GM21786 (cell line): Measurements from ENCODE around the gene APP.

Experiments used
- ATAC-seq: cut with Tn5 transposase; IDR thresholded peaks from one replicate; pipeline ENCODE4 v1.9.1; 2021; ENCODE audit not compliant: unreplicated experiment

The APP gene

GRCh38 chr21:25910809-25911208 is 259.8 kb downstream of the APP start:
- no peak for ATAC-seq

- no peak for ATAC-seq
These were observed 261.2 kb downstream of the APP start for GRCh38 chr21:25909341-25909740.

GRCh38 chr21:25908495-25908894 is 262.1 kb downstream of the APP start:
- ATAC-seq: no peak

GRCh38 chr21:25907573-25908275 is 262.8 kb downstream of the APP start:
- ATAC-seq: no peak

GRCh38 chr21:25906587-25906986 is 264.0 kb downstream of the APP start:
- no peak for ATAC-seq

GRCh38 chr21:25905126-25905525 is 265.4 kb downstream of the APP start:
- ATAC-seq: no peak

GRCh38 chr21:25904044-25904695 is 266.4 kb downstream of the APP start:
- ATAC-seq: no peak

GRCh38 chr21:25903607-25904006 is 267.0 kb downstream of the APP start:
- peak; percentile 85 for ATAC-seq

- ATAC-seq: no peak
These were observed 269.1 kb downstream of the APP start for GRCh38 chr21:25901330-25901979.

GRCh38 chr21:25898671-25899070 is 271.9 kb downstream of the APP start:
- no peak for ATAC-seq

GRCh38 chr21:25897383-25897782 is 273.2 kb downstream of the APP start:
- no peak for ATAC-seq

- no peak for ATAC-seq
These were observed 274.0 kb downstream of the APP start for GRCh38 chr21:25896501-25897056.

- peak; percentile 80 for ATAC-seq
These were observed 274.9 kb downstream of the APP start for GRCh38 chr21:25895565-25896205.

- ATAC-seq: no peak
These were observed 277.4 kb downstream of the APP start for GRCh38 chr21:25893191-25893590.

GRCh38 chr21:25891596-25891995 is 279.0 kb downstream of the APP start:
- ATAC-seq: no peak

GRCh38 chr21:25890001-25890400 is 280.6 kb downstream of the APP start:
- ATAC-seq: no peak

GRCh38 chr21:25888711-25889110 is 281.9 kb downstream of the APP start:
- ATAC-seq: no peak

GRCh38 chr21:25887646-25888306 is 282.8 kb downstream of the APP start:
- no peak for ATAC-seq

GRCh38 chr21:25887166-25887565 is 283.4 kb downstream of the APP start:
- ATAC-seq: no peak

GRCh38 chr21:25885880-25886279 is 284.7 kb downstream of the APP start:
- ATAC-seq: no peak

- no peak for ATAC-seq
These were observed 285.2 kb downstream of the APP start for GRCh38 chr21:25885405-25885804.
